Parathyroid adenoma (tissue), 2 donors: ENCODE measurements around the gene RAF1.

Experiments
- H2AFZ ChIP-seq: fragments of 300-600 bp; sonication (generic); one replicate; pipeline ENCODE4 v1.7.0; 2017; ENCODE audit warnings: antibody characterized with exemption, mild to moderate bottlenecking
- H3K27ac ChIP-seq: fragments of 300-600 bp; sonication (generic); one replicate; pipeline ENCODE4 v1.7.0; 2017
- H3K27me3 ChIP-seq: fragments of 300-600 bp; sonication (generic); one replicate; pipeline ENCODE4 v1.7.0; 2017; ENCODE audit warnings: low read length; ENCODE audit not compliant: control insufficient read depth, insufficient read depth
- H3K36me3 ChIP-seq: fragments of 300-600 bp; sonication (generic); one replicate; pipeline ENCODE4 v1.7.0; 2017; ENCODE audit warnings: low read length; ENCODE audit not compliant: control insufficient read depth, insufficient read depth
- H3K4me1 ChIP-seq: fragments of 300-600 bp; sonication (generic); one replicate; pipeline ENCODE4 v1.7.0; 2017; ENCODE audit warnings: control low read depth
- H3K4me2 ChIP-seq: fragments of 300-600 bp; sonication (generic); one replicate; pipeline ENCODE4 v1.7.0; 2017; ENCODE audit warnings: low read length
- H3K4me3 ChIP-seq: fragments of 300-600 bp; sonication (generic); one replicate; pipeline ENCODE4 v1.7.0; 2017; ENCODE audit warnings: low read depth, low read length
- H3K79me2 ChIP-seq: fragments of 300-600 bp; sonication (generic); one replicate; pipeline ENCODE4 v1.7.0; 2017; ENCODE audit warnings: control low read depth
- H3K9ac ChIP-seq: fragments of 300-600 bp; sonication (generic); one replicate; pipeline ENCODE4 v1.7.0; 2017; ENCODE audit warnings: mild to moderate bottlenecking
- H3K9me3 ChIP-seq: fragments of 300-600 bp; sonication (generic); one replicate; pipeline ENCODE4 v1.7.0; 2017; ENCODE audit warnings: low read length; ENCODE audit not compliant: control insufficient read depth
- CTCF ChIP-seq: fragments of 300-600 bp; sonication (generic); IDR thresholded peaks from one replicate; pipeline ENCODE4 v1.7.0; 2017; ENCODE audit warnings: antibody characterized with exemption, mild to moderate bottlenecking
- donor health status: primary hyperparathyroidism.

The RAF1 gene

GRCh38 chr3:12671120-12671450, 7.2 kb upstream of the RAF1 start:
- no peak overlapping the region for H3K9ac ChIP-seq
- H3K9me3 ChIP-seq, result no peaks in the 10 kb centered on the region
- no peaks in the 10 kb centered on the region for H3K36me3 ChIP-seq
- TF ChIP-seq CTCF, result no peak
- no peaks in the 10 kb centered on the region for H3K4me1 ChIP-seq
- no peak overlapping the region for H3K4me2 ChIP-seq
- H3K79me2 ChIP-seq, result no peaks in the 10 kb centered on the region
- H3K27me3 ChIP-seq, result no peaks in the 10 kb centered on the region
- H3K4me3 ChIP-seq, result no peak overlapping the region
- H3K27ac ChIP-seq, result no peak overlapping the region
- H2AFZ ChIP-seq, result no peak overlapping the region

GRCh38 chr3:12670365-12671119, 6.6 kb upstream of the RAF1 start:
- Histone ChIP-seq H3K79me2 (no peaks in the 10 kb centered on the region), H3K4me3 (no peak overlapping the region), H3K4me2 (no peak overlapping the region), H3K9me3 (no peaks in the 10 kb centered on the region), H3K9ac (no peak overlapping the region), H3K27me3 (no peaks in the 10 kb centered on the region), H2AFZ (no peak overlapping the region), H3K36me3 (no peaks in the 10 kb centered on the region), H3K27ac (no peak overlapping the region), H3K4me1 (no peaks in the 10 kb centered on the region)
- no peak for TF ChIP-seq CTCF

GRCh38 chr3:12663401-12663935, 449 bp downstream of the RAF1 start:
- Histone ChIP-seq H3K4me1 (no peaks in the 10 kb centered on the region), H3K4me2 (peak overlapping the region; percentile 93), H3K9ac (peak overlapping the region; percentile 97), H3K79me2 (peaks cover 27% of the 10 kb centered on the region), H3K4me3 (peak overlapping the region; percentile 93), H3K27me3 (no peaks in the 10 kb centered on the region), H3K36me3 (no peaks in the 10 kb centered on the region), H2AFZ (peak overlapping the region; percentile 95), H3K27ac (peak overlapping the region; percentile 99), H3K9me3 (no peaks in the 10 kb centered on the region)
- no peak for TF ChIP-seq CTCF

GRCh38 chr3:12662593-12663400, 1.1 kb downstream of the RAF1 start:
- H3K27me3 ChIP-seq, result no peaks in the 10 kb centered on the region
- no peaks in the 10 kb centered on the region for H3K4me1 ChIP-seq
- H3K79me2 ChIP-seq, result peaks cover 34% of the 10 kb centered on the region

More at GRCh38 chr3:12662593-12663400, 1.1 kb downstream of the RAF1 start:
- H2AFZ ChIP-seq, result peak overlapping the region; percentile 95
- H3K4me2 ChIP-seq, result peak overlapping the region; percentile 93
- no peaks in the 10 kb centered on the region for H3K36me3 ChIP-seq
- peak overlapping the region; percentile 93 for H3K4me3 ChIP-seq
- TF ChIP-seq CTCF, result no peak
- peak overlapping the region; percentile 99 for H3K27ac ChIP-seq
- peak overlapping the region; percentile 97 for H3K9ac ChIP-seq
- H3K9me3 ChIP-seq, result no peaks in the 10 kb centered on the region
